Measurements from ENCODE around the gene ZFAND2A. TPM values are rescaled to one million over a fixed set of nuclear protein-coding genes. Genes with fewer than 3 reads are reported as not detected.
"Not testable (repeated sequence)": the region's sequence is repeated elsewhere in the genome, so short reads cannot be mapped to it uniquely, and the experiment has no call there.

Gene ZFAND2A
- total and polyA plus RNA-seq, 8 donors = 15.1 to 28.9 (median 22.8) TPM

- Histone ChIP-seq H3K36me3 (peaks cover 0 to 12% of the 10 kb centered on the region in 2 donors), H3K9me3 (no peaks in the 10 kb centered on the region), H3K27me3 (no peaks in the 10 kb centered on the region), H3K27ac (no peak overlapping the region), H3K4me1 (peaks cover 0 to 21% of the 10 kb centered on the region in 2 donors), H3K4me3 (no peak overlapping the region)
- TF ChIP-seq CTCF (IDR thresholded peaks at IDR 0.05) = no peak
- DNase-seq (no peak), ATAC-seq (no peak)
- intact Hi-C loops (cut with DNase I) = no loop called here
These were observed 37.8 kb downstream of the ZFAND2A start for GRCh38 chr7:1121886-1122831.

GRCh38 chr7:1121476-1121875 lies 38.5 kb downstream of the ZFAND2A start:
- intact Hi-C loops (cut with DNase I) = no loop called here
- peaks cover 0 to 21% of the 10 kb centered on the region in 2 donors for H3K4me1 ChIP-seq
- H3K27ac ChIP-seq = no peak overlapping the region
- H3K9me3 ChIP-seq = no peaks in the 10 kb centered on the region
- peaks cover 0 to 5% of the 10 kb centered on the region in 2 donors for H3K36me3 ChIP-seq
- no peak for TF ChIP-seq CTCF (IDR thresholded peaks at IDR 0.05)
- ATAC-seq (no peak), DNase-seq (no peak)
- H3K4me3 ChIP-seq = no peak overlapping the region
- H3K27me3 ChIP-seq = no peaks in the 10 kb centered on the region

GRCh38 chr7:1120791-1121190 lies 39.2 kb downstream of the ZFAND2A start:
- Histone ChIP-seq H3K4me3 (no peak overlapping the region), H3K9me3 (no peaks in the 10 kb centered on the region), H3K27ac (no peak overlapping the region), H3K27me3 (no peaks in the 10 kb centered on the region), H3K4me1 (peaks cover 0 to 21% of the 10 kb centered on the region in 2 donors), H3K36me3 (no peaks in the 10 kb centered on the region)
- intact Hi-C loops (cut with DNase I) = no loop called here
- no peak for ATAC-seq
- no peak for TF ChIP-seq CTCF (IDR thresholded peaks at IDR 0.05)
- no peak for DNase-seq

DNA sequence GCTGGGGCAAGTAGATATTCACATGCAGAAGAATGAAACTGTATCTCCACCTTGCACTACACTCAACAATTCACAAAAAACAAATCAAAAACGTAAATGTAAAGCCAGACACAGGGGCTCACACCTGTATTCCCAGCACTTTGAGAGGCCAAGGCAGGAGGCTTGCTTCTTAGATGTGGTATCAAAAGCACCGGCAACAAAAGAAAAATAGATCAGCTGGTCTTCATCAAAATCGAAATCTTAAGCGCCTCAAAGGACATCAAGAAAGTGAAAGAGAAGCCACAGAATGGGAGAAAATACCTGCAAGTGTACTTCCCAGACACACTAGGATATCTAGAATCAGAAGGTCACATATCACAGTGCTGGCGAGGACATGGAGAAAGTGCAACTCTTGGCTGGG lies 40.8 kb downstream of the ZFAND2A start:
- no peak overlapping the region for H3K4me3 ChIP-seq
- no peak overlapping the region for H3K27ac ChIP-seq
- ATAC-seq (no peak), DNase-seq (no peak)
- intact Hi-C loops (cut with DNase I) = no loop called here
- peaks cover 0 to 10% of the 10 kb centered on the region in 2 donors for H3K4me1 ChIP-seq
- H3K9me3 ChIP-seq = no peaks in the 10 kb centered on the region
- no peaks in the 10 kb centered on the region for H3K27me3 ChIP-seq
- H3K36me3 ChIP-seq = no peaks in the 10 kb centered on the region
- no peak for TF ChIP-seq CTCF (IDR thresholded peaks at IDR 0.05)

DNA sequence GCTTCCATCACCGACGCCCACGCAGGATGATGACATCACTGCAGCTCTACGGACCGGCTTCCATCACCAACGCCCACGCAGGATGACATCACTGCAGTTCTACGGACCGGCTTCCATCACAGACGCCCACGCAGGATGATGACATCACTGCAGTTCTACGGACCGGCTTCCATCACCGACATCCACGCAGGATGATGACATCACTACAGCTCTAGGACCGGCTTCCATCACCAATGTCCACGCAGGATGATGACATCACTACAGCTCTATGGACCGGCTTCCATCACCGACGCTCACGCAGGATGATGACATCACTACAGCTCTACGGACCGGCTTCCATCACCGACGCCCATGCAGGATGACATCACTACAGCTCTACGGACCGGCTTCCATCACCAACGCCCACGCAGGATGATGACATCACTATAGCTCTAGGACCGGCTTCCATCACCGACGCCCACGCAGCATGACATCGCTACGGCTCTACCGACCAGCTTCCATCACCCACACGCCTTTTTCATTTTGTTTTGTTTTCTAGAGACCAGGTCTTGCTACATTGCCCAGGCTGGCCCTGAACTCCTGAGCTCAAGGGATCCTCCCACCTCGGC lies 42.6 kb downstream of the ZFAND2A start:
- H3K36me3 ChIP-seq = peaks cover 0 to 6% of the 10 kb centered on the region in 2 donors
- H3K27me3 ChIP-seq = no peaks in the 10 kb centered on the region
- peak in 1 of 4 donors; percentile 22 for DNase-seq
- H3K4me1 ChIP-seq = no peaks in the 10 kb centered on the region
- H3K9me3 ChIP-seq = no peaks in the 10 kb centered on the region
- H3K4me3 ChIP-seq = no peak overlapping the region
- intact Hi-C loops (cut with DNase I) = no loop called here
- no peak for TF ChIP-seq CTCF (IDR thresholded peaks at IDR 0.05)
- no peak overlapping the region for H3K27ac ChIP-seq
- no peak for ATAC-seq

DNA sequence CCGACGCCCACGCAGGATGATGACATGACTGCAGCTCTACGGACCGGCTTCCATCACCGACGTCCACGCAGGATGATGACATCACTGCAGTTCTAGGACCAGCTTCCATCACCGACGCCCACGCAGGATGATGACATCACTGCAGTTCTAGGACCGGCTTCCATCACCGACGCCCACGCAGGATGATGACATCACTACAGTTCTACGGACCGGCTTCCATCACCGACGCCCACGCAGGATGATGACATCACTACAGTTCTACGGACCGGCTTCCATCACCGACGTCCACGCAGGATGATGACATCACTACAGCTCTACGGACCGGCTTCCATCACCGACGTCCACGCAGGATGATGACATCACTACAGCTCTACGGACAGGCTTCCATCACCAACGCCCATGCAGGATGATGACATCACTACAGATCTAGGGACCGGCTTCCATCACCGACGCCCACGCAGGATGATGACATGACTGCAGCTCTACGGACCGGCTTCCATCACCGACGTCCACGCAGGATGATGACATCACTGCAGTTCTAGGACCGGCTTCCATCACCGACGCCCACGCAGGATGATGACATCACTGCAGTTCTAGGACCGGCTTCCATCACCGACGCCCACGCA lies 43.5 kb downstream of the ZFAND2A start:
- intact Hi-C loops (cut with DNase I); H3K4me3 ChIP-seq; H3K9me3 ChIP-seq; DNase-seq; H3K27ac ChIP-seq; H3K4me1 ChIP-seq; ATAC-seq; H3K36me3 ChIP-seq; H3K27me3 ChIP-seq: not testable (repeated sequence)

- H3K36me3 ChIP-seq; H3K27ac ChIP-seq; H3K4me3 ChIP-seq; intact Hi-C loops (cut with DNase I); H3K4me1 ChIP-seq; H3K27me3 ChIP-seq; H3K9me3 ChIP-seq; ATAC-seq: not testable (repeated sequence)
- peak in 1 of 4 donors; percentile 35 for DNase-seq
These were observed 44.6 kb downstream of the ZFAND2A start for GRCh38 chr7:1115171-1116045.

Data from left lung (tissue), 10 donors.